ENCODE results near the gene BEAN1.
"Not testable (repeated sequence)": the region's sequence is repeated elsewhere in the genome, so short reads cannot be mapped to it uniquely, and the experiment has no call there.

Gene BEAN1

GRCh38 chr16:66487580-66488275, 60.6 kb downstream of the BEAN1 start:
- no peak for DNase-seq

GRCh38 chr16:66488505-66488904, 61.4 kb downstream of the BEAN1 start:
- no peak for DNase-seq

GRCh38 chr16:66489385-66489784, 62.3 kb downstream of the BEAN1 start:
- no peak for DNase-seq

GRCh38 chr16:66489818-66490217, 62.7 kb downstream of the BEAN1 start:
- DNase-seq = no peak

- no peak for DNase-seq
Observed at GRCh38 chr16:66490774-66491715, 64.0 kb downstream of the BEAN1 start.

GRCh38 chr16:66491716-66492064, 64.6 kb downstream of the BEAN1 start:
- DNase-seq = no peak

GRCh38 chr16:66493490-66494401, 66.7 kb downstream of the BEAN1 start:
- DNase-seq = no peak

- DNase-seq = no peak
Observed at GRCh38 chr16:66494916-66495315, 67.8 kb downstream of the BEAN1 start.

- no peak for DNase-seq
Observed at GRCh38 chr16:66495440-66495839, 68.3 kb downstream of the BEAN1 start.

- DNase-seq = not testable (repeated sequence)
Observed at GRCh38 chr16:66496226-66496625, 69.1 kb downstream of the BEAN1 start.

GRCh38 chr16:66497921-66498320, 70.8 kb downstream of the BEAN1 start:
- not testable (repeated sequence) for DNase-seq

GRCh38 chr16:66501563-66501962, 74.5 kb downstream of the BEAN1 start:
- DNase-seq = not testable (repeated sequence)

- DNase-seq = no peak
Observed at GRCh38 chr16:66502020-66502913, 75.2 kb downstream of the BEAN1 start.

GRCh38 chr16:66503030-66503429, 75.9 kb downstream of the BEAN1 start:
- DNase-seq = no peak

GRCh38 chr16:66503612-66504011, 76.5 kb downstream of the BEAN1 start:
- no peak for DNase-seq

- no peak for DNase-seq
Observed at GRCh38 chr16:66507731-66508239, 80.7 kb downstream of the BEAN1 start.

GRCh38 chr16:66508248-66508913, 81.3 kb downstream of the BEAN1 start:
- DNase-seq = no peak

GRCh38 chr16:66508914-66509496, 81.9 kb downstream of the BEAN1 start:
- DNase-seq = no peak

- no peak for DNase-seq
Observed at GRCh38 chr16:66509576-66509975, 82.5 kb downstream of the BEAN1 start.

GRCh38 chr16:66510298-66510697, 83.2 kb downstream of the BEAN1 start:
- no peak for DNase-seq

Data from activated CD4-positive, alpha-beta T cell treated with anti-CD3 and anti-CD28 coated beads, Interleukin-10, Interleukin-2, amounts not matched to agents 100 ng/mL and 50 ng/mL, durations not matched to agents 16 hours and 8 hours (primary cell).